ENCODE results near the gene OSMR.

Gene OSMR

GRCh38 chr5:38816083-38817030 lies 29.5 kb upstream of the OSMR start:
- peak; percentile 94 for DNase-seq (ENCODE audit: low read depth)
- no peak overlapping the region for H3K4me3 ChIP-seq (ENCODE audit: low read length)
- no peak for TF ChIP-seq CTCF (IDR thresholded peaks at IDR 0.05; ENCODE audit: insufficient read depth, low read depth, low read length, missing control alignments)

- DNase-seq (ENCODE audit: low read depth) = no peak
- no peak for TF ChIP-seq CTCF (IDR thresholded peaks at IDR 0.05; ENCODE audit: insufficient read depth, low read depth, low read length, missing control alignments)
- no peak overlapping the region for H3K4me3 ChIP-seq (ENCODE audit: low read length)
Observed at GRCh38 chr5:38821679-38822078, 24.1 kb upstream of the OSMR start.

GRCh38 chr5:38823503-38823902 lies 22.3 kb upstream of the OSMR start:
- DNase-seq (ENCODE audit: low read depth) = no peak
- no peak for TF ChIP-seq CTCF (IDR thresholded peaks at IDR 0.05; ENCODE audit: insufficient read depth, low read depth, low read length, missing control alignments)
- H3K4me3 ChIP-seq (ENCODE audit: low read length) = no peak overlapping the region

- TF ChIP-seq CTCF (IDR thresholded peaks at IDR 0.05; ENCODE audit: insufficient read depth, low read depth, low read length, missing control alignments) = no peak
- DNase-seq (ENCODE audit: low read depth) = peak; percentile 43
- no peak overlapping the region for H3K4me3 ChIP-seq (ENCODE audit: low read length)
Observed at GRCh38 chr5:38824821-38825220, 21.0 kb upstream of the OSMR start.

GRCh38 chr5:38825494-38825893 lies 20.3 kb upstream of the OSMR start:
- TF ChIP-seq CTCF (IDR thresholded peaks at IDR 0.05; ENCODE audit: insufficient read depth, low read depth, low read length, missing control alignments) = no peak
- peak; percentile 65 for DNase-seq (ENCODE audit: low read depth)
- H3K4me3 ChIP-seq (ENCODE audit: low read length) = no peak overlapping the region

- DNase-seq (ENCODE audit: low read depth) = peak; percentile 83
- no peak overlapping the region for H3K4me3 ChIP-seq (ENCODE audit: low read length)
- TF ChIP-seq CTCF (IDR thresholded peaks at IDR 0.05; ENCODE audit: insufficient read depth, low read depth, low read length, missing control alignments) = no peak
Observed at GRCh38 chr5:38827525-38827924, 18.3 kb upstream of the OSMR start.

All from epithelial cell of esophagus (primary cell).